HG03135 (cell line): ENCODE results near the gene HGF.
"Not testable (repeated sequence)": the region's sequence is repeated elsewhere in the genome, so short reads cannot be mapped to it uniquely, and the experiment has no call there.

Experiments used
- ATAC-seq: cut with Tn5 transposase; IDR thresholded peaks from one replicate; pipeline ENCODE4 v1.9.1; 2021; ENCODE audit warnings: mild to moderate bottlenecking, moderate library complexity; ENCODE audit not compliant: unreplicated experiment

HGF gene

GRCh38 chr7:81725003-81725811, 44.6 kb downstream of the HGF start:
- no peak for ATAC-seq

DNA sequence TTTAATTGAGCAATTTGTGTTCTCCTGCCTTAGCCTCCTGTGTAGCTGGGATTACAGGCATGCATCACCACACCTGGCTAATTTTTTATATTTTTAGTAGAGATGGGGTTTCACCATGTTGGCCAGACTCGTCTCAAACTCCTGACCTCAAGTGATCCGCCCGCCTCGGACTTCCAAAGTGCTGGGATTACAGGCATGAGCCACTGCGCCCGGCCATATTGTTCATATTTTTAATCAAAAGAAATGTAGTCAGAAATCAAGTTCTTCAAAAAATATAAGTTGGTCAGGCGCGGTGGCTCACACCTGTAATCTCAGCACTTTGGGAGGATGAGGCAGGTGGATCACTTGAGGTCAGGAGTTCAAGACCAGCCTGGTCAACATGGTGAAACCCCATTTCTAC, 47.6 kb downstream of the HGF start:
- ATAC-seq: not testable (repeated sequence)

DNA sequence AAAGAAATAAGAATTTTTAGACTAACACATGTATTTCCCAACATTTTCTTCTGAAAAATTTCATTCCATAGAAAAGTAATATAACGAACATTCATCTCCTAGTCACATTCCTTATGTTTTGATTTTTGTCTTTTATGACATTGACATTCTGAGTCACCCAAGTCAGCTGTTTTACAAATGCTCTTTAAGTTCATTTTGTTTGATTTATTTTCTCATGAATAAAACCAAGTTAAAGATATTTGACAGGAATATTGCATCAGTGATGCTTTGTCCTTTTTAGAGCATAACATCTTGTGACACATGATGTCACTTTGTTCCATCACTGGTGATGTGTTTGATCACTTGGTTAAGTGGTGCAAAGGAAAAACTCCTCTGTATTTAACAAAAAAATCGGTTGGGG, 48.4 kb downstream of the HGF start:
- no peak for ATAC-seq

DNA sequence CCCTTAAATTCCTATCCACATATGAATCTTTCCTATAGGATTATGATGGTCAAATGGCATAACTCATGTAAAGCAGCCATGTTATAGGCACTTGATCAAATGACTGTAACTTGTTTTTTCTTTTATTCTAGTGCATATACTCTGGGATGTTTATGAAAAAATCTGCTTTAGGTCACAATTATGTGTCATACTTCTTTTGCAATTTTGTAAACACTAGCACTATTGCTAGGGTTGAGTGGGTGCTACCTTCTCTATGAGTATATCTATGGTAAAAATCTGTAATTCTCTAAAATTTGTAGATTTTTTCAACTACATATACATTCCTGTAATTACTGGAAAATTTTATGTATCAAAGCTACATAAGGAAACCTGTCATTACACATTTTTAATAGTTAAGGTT, 50.0 kb downstream of the HGF start:
- no peak for ATAC-seq

DNA sequence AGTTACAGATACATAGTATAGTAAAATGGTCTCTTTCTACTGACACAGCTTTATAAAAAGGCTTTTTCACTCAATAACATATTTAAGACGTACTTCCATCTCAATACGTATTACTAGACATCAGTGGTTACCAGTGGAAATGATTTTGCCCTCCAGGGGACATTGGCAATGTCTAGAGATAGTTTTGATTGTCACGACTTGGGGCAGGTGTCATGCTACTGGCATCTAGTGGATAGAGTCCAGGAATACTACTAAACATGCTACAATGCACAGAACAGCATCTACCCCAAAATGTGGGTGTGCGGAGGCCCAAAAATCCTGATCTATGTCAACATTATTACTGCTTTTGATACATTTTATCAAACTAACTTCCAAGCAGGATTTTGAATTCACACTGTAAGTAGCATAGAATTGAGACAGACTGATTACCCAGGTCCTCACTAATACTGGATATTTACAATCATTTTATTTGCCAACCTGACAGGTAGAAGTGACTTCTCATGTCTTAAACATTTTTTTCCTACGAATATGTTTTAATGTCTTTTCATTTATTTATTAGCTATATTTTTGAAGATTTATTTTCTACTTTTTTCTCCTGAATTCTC, 53.8 kb downstream of the HGF start:
- no peak for ATAC-seq

GRCh38 chr7:81714306-81714705, 55.5 kb downstream of the HGF start:
- ATAC-seq: no peak

- no peak for ATAC-seq
These were observed 59.1 kb downstream of the HGF start for GRCh38 chr7:81710751-81711150.

DNA sequence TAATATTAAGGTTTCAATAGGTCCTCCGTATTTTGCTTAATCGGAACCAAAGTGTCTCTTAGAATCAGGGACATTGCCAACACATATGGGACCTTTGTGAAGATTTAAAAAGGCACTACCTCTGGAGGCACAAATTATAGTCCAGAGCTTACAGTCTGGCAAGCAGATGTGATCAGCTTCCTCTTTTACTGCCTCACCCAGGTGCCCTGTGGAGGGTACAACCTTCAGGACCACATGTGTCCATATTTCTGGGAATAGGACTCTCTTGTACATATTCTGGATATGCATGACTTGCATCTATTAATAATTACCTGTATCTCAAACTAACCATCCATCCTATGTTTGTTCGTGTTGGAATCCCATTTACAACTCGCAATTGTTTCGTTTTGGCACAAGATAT, 60.0 kb downstream of the HGF start:
- ATAC-seq: no peak

DNA sequence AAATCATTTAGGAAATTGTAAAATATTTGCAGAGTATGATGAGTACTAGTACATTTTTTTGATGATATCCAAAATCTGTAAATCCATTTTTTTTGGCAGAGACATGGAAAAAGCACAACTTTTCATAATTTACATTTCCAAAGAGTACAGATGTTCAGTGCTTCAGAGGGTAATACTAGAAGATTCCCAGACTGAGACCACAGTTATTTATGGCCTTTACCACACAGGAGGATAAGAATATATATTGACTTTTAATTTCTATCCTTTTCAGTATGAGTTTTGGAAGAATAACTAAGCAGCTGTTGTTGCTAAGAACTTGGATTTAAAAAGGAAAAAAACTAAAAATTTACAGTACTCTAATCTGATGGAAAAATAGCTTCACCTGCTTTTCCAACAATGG, 61.9 kb downstream of the HGF start:
- no peak for ATAC-seq

DNA sequence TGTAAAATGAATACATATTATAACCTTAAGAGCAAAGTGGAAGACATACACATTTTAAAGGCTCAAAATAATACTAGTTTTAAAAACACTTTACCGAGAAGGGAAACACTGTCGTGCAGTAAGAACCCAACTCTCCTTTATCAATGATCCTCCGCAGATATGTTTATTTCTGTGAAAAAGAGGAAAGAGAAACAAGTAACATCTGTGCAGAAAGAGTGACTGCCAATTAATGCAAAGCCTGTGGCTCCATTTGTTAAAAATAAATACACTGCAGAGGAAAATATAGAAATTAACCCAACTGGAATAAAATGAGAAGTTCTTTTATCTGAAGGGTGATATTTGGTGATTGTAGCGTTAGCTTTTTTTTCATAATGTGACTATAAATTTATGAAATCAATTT, 62.7 kb downstream of the HGF start:
- ATAC-seq: no peak

DNA sequence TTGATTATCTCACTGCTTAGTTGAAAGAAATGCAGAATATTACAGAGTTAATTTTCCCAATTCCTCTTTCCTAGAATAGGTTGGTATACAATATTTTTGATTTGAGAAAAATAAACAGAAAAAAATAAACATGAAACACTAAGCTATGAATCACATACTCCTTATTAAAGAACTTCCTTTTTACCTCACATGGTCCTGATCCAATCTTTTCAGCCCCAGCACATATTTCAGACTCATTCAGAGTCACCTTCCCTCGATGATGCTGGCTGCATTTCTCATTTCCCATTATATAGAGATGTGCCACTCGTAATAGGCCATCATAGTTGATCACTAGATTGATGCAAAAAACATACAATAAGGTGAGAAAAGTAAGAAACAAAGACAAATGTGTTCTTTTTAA, 64.6 kb downstream of the HGF start:
- ATAC-seq: no peak

- ATAC-seq: no peak
These were observed 65.3 kb downstream of the HGF start for GRCh38 chr7:81704595-81704994.

- no peak for ATAC-seq
These were observed 70.9 kb downstream of the HGF start for GRCh38 chr7:81698965-81699364.

DNA sequence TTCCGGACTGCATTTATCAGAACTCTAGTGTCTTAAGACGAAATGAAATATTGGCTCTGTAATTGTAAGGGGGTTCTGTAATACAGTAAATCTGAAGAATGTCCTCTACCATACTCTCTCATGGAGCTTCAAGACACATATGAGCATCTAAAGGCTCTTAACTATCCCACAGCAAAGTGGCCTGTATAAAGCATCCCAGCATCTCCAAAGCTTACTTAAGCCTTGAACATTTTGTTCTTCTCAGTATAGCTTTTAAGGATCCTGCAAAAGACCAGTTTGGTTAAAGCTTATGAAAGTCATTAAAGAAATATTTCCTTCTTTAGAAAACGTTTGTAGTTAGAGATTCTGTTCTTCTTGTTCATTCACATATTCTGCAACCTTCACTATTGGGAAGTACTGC, 75.1 kb downstream of the HGF start:
- no peak for ATAC-seq

GRCh38 chr7:81693894-81694293, 76.0 kb downstream of the HGF start:
- ATAC-seq: no peak

- ATAC-seq: no peak
These were observed 76.8 kb downstream of the HGF start for GRCh38 chr7:81693080-81693479.

DNA sequence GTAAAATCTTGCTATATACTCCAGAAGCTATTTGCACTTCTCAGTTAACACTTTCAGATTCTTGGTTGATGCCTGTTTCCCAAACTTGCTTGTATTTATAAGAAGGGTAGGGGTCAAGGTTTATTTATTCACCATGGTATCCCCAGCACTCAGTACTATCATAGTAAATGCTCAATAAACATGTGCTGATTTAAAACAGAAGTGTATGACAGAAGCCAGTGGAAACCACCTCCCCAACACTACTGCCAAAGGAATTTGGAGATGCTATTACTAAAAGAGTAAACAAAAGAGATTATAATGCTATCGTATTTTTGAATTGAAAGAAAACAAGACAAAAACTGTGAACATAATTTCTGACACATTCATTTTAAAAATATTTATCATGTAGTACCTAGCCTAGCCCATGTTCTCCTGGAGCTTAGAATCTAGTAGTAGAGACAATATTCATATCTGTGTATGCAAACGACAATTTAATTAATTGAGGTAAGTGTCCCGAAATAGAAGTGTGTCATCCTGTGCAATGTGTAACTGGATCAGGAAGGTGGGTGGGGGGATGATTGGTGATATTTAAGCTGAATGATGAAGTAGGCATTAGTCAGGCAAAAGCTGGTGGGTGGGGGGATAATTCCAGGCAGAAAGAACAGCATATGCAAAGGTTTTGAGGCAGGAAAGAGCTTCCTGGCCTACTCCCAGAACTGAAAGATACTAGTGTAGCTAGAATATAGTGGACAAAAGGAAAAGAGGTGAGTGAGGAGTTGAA, 77.5 kb downstream of the HGF start:
- ATAC-seq: no peak

DNA sequence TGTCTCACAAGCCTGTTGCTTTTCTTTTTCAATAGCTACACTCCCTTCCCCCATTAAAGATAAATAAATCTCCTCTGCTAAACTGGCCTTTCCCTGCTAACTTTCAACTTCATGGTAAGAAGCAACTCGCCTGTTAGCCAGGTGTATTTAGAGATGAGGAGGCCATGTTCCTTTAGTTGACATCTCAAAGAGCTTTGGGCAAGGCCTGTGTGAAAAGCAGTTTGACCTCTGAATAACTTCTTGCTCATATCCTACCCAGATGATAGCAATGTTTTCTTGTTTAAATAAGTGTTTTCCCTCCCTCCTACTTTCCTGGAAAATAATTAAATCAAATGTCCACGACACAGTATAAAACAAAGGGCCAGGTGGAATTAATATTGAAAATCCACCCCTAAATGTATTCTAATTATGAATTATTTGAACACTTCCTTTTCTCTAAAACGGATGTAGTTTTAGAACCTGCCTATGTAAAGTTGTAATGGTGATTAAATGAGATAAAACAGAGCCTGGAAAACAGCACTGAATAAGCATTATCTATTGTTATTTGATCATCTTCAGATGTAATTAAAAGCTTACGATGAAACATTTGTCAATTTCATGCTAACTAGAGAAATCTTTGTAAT, 78.5 kb downstream of the HGF start:
- no peak for ATAC-seq

GRCh38 chr7:81690688-81691087, 79.2 kb downstream of the HGF start:
- no peak for ATAC-seq

- no peak for ATAC-seq
These were observed 79.6 kb downstream of the HGF start for GRCh38 chr7:81690251-81690650.

DNA sequence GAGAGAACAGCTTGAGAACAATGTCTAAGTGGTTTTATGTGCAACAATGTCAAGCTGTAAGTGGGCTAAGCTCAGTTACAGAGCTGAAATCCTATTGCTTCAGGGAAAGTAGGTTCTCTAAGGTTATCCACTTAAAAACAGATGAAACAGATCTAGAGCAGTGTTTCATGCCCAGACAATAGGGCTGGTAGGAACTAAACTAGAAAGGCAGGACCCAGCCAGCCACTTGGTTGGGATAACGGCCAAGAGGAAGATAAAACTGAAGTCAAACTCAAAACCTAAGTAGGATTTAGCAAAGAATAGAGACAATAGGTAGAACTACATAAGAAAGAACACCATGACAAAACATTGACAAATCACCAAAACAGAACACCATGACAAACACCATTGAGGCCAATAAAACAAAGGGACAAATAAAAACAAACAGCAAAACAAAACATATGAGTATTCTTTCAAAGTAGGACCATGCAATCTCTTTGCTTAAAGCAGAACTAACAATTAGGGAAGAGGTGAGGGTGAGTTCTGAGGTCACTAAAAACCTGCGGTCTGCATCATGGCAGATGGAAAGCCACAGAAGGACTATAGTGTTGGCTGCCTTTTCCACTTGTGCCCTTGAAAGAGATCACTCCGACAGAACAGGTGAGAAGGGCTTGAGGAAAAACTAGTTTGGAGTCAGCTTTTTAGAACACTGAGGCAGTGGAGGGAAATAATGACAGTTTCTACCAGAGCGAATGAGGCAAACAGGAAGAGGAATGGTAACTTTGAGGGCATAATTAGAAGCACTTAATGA, 81.0 kb downstream of the HGF start:
- ATAC-seq: no peak
